H4 (cell line): ENCODE measurements around the gene UACA. TPM values are rescaled to one million over a fixed set of nuclear protein-coding genes. Genes with fewer than 3 reads are reported as not detected.
A peak's percentile ranks its signal among the peaks of the same experiment; 100 is the strongest.

Source experiments
- DNase-seq: peaks from one replicate; pipeline ENCODE4 v3.0.0-alpha.2; 2015; ENCODE audit warnings: low spot score
- total RNA-seq: library from RNA; depleted of rRNA; stranded (reverse); fragments of >200 nt; shearing (Covaris generic); gene quantifications from 2 replicates; pipeline ENCODE4 v1.2.3, GENCODE V29; 2014

The UACA gene
- total RNA-seq, 1 experiment from 2014 or later, result 9.0 TPM

GRCh38 chr15:70714565-70714964 lies 48.8 kb downstream of the UACA start:
- no peak for DNase-seq

- no peak for DNase-seq
Measured at GRCh38 chr15:70714015-70714414, 49.3 kb downstream of the UACA start.

DNA sequence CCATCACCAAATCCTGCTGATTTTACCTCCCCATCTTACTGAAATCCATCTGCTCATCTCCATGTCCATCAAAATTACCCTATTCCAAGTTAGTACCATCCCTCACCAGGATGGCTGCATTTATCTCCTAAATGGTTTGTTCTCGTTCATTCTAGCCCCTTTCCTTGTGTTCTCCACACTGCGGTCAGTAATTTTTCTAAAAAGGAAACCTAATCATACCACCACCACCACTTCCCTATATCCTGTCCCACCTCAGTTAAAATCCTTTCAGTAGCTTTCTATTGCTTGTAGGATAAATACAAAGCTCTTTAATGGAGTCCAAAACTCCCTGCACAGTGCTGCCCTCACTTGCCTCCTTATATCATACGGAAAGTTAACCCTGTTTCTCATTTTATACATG lies 51.1 kb downstream of the UACA start:
- no peak for DNase-seq

DNA sequence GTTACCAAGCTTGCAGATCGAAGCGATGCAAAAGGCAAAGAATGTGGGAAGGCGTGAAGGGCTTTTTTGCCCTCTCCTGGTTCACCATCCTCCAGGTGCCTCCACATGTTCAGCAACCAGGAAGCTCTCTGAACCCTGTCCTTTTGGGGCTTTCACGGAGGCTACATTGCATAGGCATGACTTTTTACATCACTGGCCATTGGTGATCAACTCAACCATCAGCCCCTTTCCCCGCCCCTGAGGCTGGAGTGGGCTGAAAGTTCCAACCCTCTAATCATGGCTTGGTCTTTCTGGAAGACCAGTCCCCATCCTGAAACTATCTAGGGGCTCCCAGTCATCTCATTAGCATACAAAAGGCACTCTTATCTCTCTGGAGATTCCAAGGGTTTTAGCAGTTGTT lies 52.6 kb downstream of the UACA start:
- DNase-seq, result no peak

DNA sequence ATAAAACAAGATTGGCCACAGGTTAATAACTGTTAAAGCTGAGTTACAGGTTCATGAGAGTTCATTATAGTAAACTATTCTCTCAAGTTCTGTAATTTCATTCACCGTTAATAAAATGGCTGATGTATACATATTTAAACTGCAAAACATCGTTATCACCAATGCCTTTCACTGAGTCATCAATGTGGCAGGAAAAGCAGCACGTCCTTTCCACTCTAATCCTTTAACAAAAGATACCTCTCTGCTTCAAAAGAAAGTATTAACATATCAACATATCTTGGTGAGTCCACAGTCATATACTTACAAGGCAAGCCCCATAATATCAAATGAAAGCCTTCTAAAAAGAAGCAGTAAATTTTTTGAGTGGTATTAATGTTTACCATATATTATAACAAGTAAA lies 54.5 kb downstream of the UACA start:
- no peak for DNase-seq

DNA sequence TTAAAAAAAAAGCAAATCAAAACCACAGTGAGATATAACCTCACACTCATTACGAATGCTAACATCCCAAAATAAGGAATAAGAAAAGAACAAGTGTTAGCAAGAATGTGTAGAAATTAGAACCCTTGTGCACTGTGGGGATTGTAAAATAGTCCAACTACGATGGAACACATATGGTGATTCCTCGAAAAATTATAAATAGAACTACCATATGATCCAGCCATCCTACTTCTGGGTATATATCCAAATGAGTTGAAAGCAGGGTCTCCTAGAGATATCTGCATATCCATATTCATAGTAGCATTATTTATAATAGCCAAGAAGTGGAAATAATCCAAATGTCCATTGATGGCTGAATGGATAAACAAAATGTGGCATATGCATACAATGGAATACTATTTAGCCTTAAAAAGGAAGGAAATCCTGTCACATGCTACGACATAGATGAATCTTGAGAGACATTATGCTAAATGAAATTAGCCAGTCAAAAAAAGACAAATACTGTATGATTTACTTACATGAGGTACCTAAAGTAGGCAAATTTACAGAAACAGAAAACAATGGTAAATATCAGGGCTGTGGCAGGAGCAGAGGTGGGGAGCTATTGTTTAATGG lies 55.6 kb downstream of the UACA start:
- DNase-seq, result no peak

- DNase-seq, result no peak
Measured at GRCh38 chr15:70704731-70705130, 58.6 kb downstream of the UACA start.

DNA sequence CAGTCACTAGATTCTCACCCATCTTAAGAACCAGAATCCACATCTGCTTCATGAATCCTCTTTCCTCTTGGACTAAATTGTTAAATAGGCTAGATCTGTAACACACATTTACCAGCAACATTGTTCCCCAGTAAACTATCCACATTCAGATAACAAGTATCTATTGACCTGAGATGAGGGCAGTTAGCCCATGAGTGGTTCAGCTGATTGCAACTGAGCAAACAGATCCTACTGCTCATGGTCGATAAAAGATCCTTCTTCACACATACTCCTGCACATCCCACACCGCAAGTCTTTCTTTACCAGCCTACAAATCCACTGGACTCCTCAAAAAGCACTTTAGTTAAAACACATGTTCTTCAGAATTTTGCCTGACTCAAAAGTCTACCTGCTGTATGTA lies 59.2 kb downstream of the UACA start:
- no peak for DNase-seq

DNA sequence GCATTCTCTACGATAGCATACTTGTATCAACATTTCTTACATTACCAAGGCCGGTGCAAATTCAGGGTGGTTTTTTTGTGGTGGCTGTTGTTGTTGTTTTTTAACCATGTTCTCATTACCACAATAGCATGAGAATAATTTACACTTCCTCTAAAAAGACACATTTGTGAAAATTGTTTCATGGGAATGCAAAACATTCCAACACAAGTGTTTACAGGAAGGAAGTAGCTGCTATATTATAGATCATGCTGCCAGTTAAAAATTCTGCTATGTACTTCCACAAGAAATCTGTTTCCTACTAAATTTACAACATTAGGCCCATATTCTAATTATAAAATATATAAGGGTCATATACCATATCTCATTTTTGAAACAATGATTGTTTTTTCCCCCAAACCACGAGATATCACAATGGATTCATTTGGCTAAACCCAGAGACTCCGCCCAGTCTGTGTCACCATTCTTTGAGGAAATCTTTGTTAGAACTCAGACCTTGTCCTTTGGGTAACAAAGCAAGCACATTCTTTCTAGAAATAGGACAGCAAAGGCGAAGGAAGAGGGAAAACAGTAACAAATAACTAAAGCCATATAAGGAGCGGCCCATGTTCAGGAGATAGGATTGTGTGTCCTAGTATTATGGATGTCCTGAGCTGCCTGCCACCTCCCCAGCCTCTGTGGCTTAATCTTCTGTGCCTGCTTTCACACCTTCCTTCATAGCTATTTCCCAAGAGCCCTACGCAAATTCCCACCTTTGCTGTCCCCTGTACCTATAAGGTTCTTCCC lies 60.1 kb downstream of the UACA start:
- DNase-seq, result no peak

DNA sequence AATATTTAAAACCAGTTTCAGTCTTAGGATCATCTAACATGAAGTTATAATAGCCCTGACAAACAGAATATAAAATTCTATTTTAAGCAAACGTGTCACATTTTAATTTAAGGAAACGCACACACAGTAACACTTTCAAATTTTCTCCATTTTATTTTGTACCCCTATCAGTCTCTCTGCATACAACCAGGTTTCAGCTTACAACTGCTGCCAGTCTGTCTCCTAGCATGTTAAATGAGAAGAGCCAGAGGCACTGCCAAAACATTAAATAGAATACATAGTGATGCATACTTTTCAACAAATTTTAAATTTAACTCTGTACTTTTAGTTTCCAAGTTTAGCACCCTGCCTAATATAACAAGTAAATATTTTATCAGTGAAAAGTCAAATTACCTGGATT lies 60.8 kb downstream of the UACA start:
- DNase-seq, result no peak

DNA sequence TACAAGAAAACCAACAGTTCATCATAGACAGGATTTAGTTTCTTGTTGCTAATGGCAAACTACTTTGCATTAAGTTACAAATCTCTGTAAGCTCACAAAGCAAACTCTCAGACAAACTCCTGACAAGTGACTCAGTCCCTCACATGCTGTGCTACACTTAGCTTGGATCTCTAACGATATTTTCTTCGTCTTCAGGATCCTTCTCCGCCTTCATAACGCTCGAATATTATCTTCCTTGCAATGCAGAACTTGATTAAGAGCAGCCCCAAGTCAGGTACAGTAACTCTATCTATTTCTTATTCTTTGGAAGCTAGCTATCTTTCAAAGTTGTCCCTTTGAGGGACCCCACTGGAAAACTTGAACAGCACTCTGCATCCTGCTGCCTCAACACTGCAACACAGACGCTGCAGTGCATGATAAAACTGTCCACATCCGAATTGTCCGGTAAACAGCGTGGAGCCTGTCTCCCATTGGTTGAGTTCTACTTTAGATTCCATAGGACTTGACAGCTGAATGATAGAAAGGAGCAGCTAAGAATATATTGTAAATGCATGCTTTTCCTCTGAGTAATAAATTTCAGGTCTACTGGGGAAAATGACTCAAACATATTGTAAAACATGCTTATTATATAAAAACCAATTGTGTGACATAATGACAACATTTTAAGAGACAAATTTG lies 61.3 kb downstream of the UACA start:
- peak; percentile 45 for DNase-seq

DNA sequence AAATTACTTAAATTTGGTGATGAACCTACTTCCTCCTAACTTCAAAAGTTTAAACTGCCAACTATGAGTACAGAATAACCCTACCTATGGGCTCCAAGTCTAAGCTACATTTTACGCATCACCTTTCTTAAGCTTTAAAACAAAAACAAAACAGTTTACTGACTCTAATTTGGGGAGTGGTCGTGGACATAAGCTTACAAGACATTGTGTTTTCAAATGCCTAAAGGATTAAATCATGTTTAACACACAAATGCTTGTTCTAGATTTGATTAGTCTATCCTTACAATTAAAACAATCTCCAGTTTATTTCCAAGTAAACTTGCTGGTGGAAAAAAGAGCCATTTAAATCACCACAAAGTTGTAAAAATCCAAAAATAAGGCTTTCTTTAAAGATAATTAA lies 62.2 kb downstream of the UACA start:
- DNase-seq, result no peak

DNA sequence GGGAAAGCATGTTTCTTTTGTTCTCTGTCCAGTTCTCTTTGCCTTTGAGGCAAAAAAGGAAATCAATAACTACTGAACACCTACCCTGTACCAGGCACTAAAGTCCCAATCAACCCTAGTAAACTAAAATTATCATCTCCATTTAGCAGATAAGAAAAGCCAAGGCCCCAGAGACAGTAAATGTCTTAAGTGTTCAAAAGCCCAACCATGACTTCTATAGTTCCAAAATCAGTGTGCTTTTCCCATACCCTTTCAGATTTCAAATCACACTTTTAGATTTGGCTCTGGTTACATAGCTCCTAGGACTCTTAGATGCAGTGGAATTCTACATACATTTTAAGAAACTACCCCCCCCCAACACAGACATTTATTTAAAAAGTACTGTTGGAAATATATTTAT lies 63.5 kb downstream of the UACA start:
- DNase-seq, result no peak

DNA sequence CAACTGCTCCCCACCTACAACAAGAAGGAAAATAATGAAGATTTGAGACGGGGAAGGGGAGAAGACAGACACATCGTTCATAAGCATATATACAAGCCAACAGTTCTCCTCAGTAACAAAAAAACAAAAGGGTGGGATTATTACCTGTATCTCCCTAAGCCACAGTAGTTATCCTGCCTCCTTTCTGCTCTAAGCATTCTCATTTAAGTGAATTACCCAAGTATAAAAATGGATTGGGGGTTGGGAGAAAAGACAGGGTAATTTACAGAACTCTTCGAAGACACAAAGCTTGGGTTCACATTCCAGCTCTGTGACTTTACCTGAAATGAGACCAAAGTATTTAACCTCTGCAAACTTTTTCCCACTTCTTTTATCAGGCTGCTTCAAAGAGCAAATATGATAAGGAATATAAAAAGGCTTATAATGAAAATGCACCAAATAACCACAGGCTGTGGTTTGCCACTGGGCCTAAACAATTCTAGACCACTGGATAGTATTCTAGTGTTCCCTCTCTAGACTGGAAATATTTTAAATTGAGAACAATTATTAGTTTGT lies 64.4 kb downstream of the UACA start:
- DNase-seq, result no peak

DNA sequence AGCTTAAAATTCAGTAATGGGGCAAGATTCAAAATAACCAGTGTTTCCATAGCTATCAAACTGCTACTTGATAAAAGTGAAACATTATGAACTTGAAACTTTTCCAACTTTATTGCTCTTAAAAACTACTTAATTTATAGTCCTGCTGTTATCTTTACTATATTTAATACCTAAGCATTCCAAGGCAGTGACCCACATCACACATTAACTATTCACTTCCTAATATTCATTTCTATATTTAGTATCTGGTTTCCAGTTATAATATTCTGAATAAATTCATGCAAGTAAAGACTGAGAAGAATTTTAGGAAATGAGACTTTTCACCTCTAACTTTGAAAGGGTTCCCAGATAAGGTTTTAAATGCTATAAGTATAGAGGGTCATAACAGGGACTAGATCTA lies 64.9 kb downstream of the UACA start:
- DNase-seq, result no peak

- DNase-seq, result no peak
Measured at GRCh38 chr15:70690491-70691276, 72.7 kb downstream of the UACA start.

GRCh38 chr15:70690021-70690420 lies 73.3 kb downstream of the UACA start:
- no peak for DNase-seq

DNA sequence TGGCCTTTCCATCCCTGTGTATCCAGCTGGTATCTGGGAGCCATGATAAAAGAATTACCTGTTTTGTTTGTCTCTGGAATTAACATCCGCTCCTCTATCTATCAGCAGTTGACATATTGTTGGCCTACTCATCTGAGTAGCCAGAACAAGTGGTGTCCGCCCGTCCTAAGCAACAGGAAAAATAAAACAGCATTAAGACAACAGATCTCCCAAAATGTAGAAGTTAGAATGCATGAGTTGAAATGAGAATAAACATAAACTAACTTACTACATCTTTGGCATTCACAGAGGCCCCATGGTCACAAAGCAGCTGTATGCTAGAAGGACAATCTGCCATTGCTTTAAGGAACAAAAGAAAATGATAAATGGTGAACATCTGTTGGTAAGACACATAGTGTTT lies 75.9 kb downstream of the UACA start:
- no peak for DNase-seq

DNA sequence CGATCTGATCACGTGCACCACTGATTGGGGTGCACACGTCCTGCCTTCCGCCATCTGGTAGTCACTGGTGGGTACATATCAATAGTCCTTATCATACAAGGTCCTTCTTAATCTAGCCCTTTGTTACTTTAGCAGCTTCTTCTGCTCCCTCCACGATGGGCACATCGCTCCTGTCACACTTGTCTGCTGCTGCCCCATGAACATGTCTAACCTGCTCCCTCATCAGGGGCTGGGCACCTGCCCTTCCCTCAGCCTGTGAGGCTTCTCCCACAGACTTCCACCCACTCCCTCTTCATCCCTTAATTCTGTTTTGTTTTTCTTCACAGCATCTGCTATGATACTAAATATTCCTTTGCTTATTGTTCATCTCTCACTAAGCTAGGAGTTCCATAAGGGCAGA lies 82.5 kb downstream of the UACA start:
- no peak for DNase-seq

- DNase-seq, result no peak
Measured at GRCh38 chr15:70679919-70680231, 83.5 kb downstream of the UACA start.

DNA sequence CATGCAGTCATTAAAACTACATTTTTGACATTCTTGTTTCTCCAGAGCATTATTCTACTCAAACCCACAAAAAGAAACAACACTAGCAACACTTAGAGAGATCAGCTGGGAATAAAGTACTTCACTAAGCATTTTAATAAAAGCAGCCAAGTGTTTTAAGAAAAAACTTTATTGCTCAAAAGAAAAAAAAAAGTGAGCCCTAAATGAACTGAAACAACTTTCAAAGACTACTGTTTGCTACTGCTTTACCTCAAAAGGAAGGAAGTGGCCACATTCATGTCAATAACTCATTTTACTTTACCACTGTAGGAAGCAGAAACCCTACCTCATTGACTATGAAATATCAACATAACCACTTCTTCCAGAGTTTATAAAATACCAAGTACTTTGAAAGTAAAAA lies 91.3 kb downstream of the UACA start:
- no peak for DNase-seq

- DNase-seq, result no peak
Measured at GRCh38 chr15:70670680-70671079, 92.7 kb downstream of the UACA start.
